Measurements from ENCODE around the gene CUL1. TPM values are rescaled to one million over a fixed set of nuclear protein-coding genes. Genes with fewer than 3 reads are reported as not detected.

Gene CUL1
- total RNA-seq, 2 donors from 2014 or later = 35.0 to 42.1 TPM

- Histone ChIP-seq H3K9me3 (ENCODE audit: control insufficient read depth, low read length) (peaks cover 9% of the 10 kb centered on the region), H3K4me1 (ENCODE audit: control insufficient read depth, insufficient read depth, low read length) (no peaks in the 10 kb centered on the region), H3K9ac (ENCODE audit: extremely low read depth, low read length, poor library complexity, severe bottlenecking) (no peak overlapping the region), H3K27me3 (ENCODE audit: control insufficient read depth, insufficient read depth, low read length, poor library complexity, severe bottlenecking) (peaks cover 6% of the 10 kb centered on the region), H3K27ac (ENCODE audit: low read depth, low read length) (no peak overlapping the region), H3K4me3 (ENCODE audit: low read length) (no peak overlapping the region), H3K36me3 (ENCODE audit: control insufficient read depth, insufficient read depth, low read length) (no peaks in the 10 kb centered on the region)
- no peak for TF ChIP-seq CTCF (conservative IDR thresholded peaks at IDR 0.05)
- no peak for DNase-seq
- WGBS, 2 experiments (ENCODE audit: insufficient coverage in 1 of 2, insufficient read length in 1 of 2) = 89 to 92% methylated on average over 12 to 13 of the region's 13 CpGs
- Mint-ChIP-seq H3K4me1 (no peaks in the 10 kb centered on the region), H3K27me3 (ENCODE audit: insufficient read depth) (peaks cover 3% of the 10 kb centered on the region), H3K27ac (no peak overlapping the region), H3K36me3 (ENCODE audit: low read depth) (no peaks in the 10 kb centered on the region), H3K9me3 (peaks cover 13% of the 10 kb centered on the region), H3K4me3 (no peak overlapping the region)
Measured at GRCh38 chr7:148684289-148684830, 14.3 kb upstream of the CUL1 start.

GRCh38 chr7:148686312-148686937 lies 12.3 kb upstream of the CUL1 start:
- no peaks in the 10 kb centered on the region for H3K36me3 ChIP-seq (ENCODE audit: control insufficient read depth, insufficient read depth, low read length)
- Mint-ChIP-seq H3K36me3 (ENCODE audit: low read depth) (no peaks in the 10 kb centered on the region), H3K4me1 (no peaks in the 10 kb centered on the region), H3K27ac (no peak overlapping the region), H3K9me3 (peaks cover 13% of the 10 kb centered on the region), H3K27me3 (ENCODE audit: insufficient read depth) (peaks cover 8% of the 10 kb centered on the region), H3K4me3 (no peak overlapping the region)
- no peak overlapping the region for H3K9ac ChIP-seq (ENCODE audit: extremely low read depth, low read length, poor library complexity, severe bottlenecking)
- 84 to 100% methylated on average over 3 to 6 of the region's 6 CpGs for WGBS, 2 experiments (ENCODE audit: insufficient coverage in 1 of 2, insufficient read length in 1 of 2)
- DNase-seq = no peak
- H3K4me3 ChIP-seq (ENCODE audit: low read length) = no peak overlapping the region
- H3K27me3 ChIP-seq (ENCODE audit: control insufficient read depth, insufficient read depth, low read length, poor library complexity, severe bottlenecking) = peaks cover 11% of the 10 kb centered on the region
- no peak for TF ChIP-seq CTCF (conservative IDR thresholded peaks at IDR 0.05)
- no peaks in the 10 kb centered on the region for H3K4me1 ChIP-seq (ENCODE audit: control insufficient read depth, insufficient read depth, low read length)
- no peak overlapping the region for H3K27ac ChIP-seq (ENCODE audit: low read depth, low read length)
- H3K9me3 ChIP-seq (ENCODE audit: control insufficient read depth, low read length) = peaks cover 9% of the 10 kb centered on the region

- H3K9me3 Mint-ChIP-seq = peaks cover 4% of the 10 kb centered on the region
- WGBS, 2 experiments (ENCODE audit: insufficient coverage in 1 of 2, insufficient read length in 1 of 2) = 98 to 100% methylated on average over 2 of the region's 2 CpGs
- TF ChIP-seq CTCF (conservative IDR thresholded peaks at IDR 0.05) = no peak
- no peak for DNase-seq
- no peaks in the 10 kb centered on the region for H3K36me3 Mint-ChIP-seq (ENCODE audit: low read depth)
- Histone ChIP-seq H3K4me1 (ENCODE audit: control insufficient read depth, insufficient read depth, low read length) (no peaks in the 10 kb centered on the region), H3K36me3 (ENCODE audit: control insufficient read depth, insufficient read depth, low read length) (no peaks in the 10 kb centered on the region), H3K27ac (ENCODE audit: low read depth, low read length) (no peak overlapping the region), H3K27me3 (ENCODE audit: control insufficient read depth, insufficient read depth, low read length, poor library complexity, severe bottlenecking) (peaks cover 11% of the 10 kb centered on the region), H3K9ac (ENCODE audit: extremely low read depth, low read length, poor library complexity, severe bottlenecking) (no peak overlapping the region), H3K9me3 (ENCODE audit: control insufficient read depth, low read length) (no peaks in the 10 kb centered on the region), H3K4me3 (ENCODE audit: low read length) (no peak overlapping the region)
- H3K4me1 Mint-ChIP-seq = no peaks in the 10 kb centered on the region
- no peak overlapping the region for H3K27ac Mint-ChIP-seq
- peaks cover 8% of the 10 kb centered on the region for H3K27me3 Mint-ChIP-seq (ENCODE audit: insufficient read depth)
- no peak overlapping the region for H3K4me3 Mint-ChIP-seq
Measured at GRCh38 chr7:148687555-148687954, 11.1 kb upstream of the CUL1 start.
